ENCODE measurements around the gene PRR29.
"Not testable (repeated sequence)": the region's sequence is repeated elsewhere in the genome, so short reads cannot be mapped to it uniquely, and the experiment has no call there.

The PRR29 gene

DNA sequence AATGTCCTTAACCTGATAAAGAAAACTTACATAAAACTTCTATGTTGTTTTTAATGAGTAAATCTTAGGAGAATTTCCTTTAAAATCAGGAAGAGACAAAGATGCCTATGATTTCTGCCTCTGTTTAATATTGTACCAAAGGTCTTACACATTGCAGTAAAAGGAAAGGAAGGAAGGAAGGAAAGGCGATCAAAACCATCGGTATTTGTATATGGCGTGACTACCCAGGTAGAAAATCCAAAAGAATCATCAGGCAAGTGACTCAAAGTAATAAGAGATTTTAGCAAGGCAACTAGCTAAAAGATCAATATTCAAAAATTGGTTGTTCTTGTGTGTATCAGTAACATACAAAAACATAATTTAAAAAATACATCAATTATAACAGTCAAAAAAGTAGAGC, 18.8 kb downstream of the PRR29 start:
- TF ChIP-seq, protein P1, sequence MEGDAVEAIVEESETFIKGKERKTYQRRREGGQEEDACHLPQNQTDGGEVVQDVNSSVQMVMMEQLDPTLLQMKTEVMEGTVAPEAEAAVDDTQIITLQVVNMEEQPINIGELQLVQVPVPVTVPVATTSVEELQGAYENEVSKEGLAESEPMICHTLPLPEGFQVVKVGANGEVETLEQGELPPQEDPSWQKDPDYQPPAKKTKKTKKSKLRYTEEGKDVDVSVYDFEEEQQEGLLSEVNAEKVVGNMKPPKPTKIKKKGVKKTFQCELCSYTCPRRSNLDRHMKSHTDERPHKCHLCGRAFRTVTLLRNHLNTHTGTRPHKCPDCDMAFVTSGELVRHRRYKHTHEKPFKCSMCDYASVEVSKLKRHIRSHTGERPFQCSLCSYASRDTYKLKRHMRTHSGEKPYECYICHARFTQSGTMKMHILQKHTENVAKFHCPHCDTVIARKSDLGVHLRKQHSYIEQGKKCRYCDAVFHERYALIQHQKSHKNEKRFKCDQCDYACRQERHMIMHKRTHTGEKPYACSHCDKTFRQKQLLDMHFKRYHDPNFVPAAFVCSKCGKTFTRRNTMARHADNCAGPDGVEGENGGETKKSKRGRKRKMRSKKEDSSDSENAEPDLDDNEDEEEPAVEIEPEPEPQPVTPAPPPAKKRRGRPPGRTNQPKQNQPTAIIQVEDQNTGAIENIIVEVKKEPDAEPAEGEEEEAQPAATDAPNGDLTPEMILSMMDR (IDR thresholded peaks at IDR 0.05; ENCODE audit: insufficient read depth, low read depth, low read length, missing control alignments), result no peak
- DNase-seq (ENCODE audit: low read depth), result no peak
- no peak overlapping the region for H3K4me3 ChIP-seq (ENCODE audit: low read length)

DNA sequence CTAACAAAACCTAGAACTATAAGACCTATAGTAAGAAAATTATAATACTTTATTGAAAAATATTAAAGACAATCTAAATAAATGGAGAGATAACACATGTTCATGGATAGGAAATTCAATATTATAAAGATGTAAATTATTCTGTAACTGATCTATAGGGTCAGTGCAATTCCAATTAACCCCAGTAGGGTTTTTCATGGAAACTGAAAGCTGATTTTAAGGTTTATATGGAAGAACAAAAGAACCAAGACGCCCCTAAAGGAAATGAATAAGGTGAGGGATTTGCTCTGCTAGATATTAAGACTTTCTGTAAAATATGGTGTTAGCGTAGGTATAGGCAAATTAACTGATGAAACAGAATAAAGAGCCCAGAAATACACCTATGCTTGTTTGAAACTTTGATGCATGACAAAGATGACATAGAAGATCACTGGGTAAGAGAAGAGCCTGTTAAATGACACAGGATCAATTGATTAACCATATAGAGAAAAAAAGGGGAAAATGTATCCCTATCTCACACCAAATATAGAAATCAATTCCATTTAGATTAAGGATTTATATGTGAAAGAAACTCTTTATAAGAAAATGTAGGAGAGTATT, 19.3 kb downstream of the PRR29 start:
- TF ChIP-seq, protein P1 (IDR thresholded peaks at IDR 0.05; ENCODE audit: insufficient read depth, low read depth, low read length, missing control alignments), result peak; percentile 17
- no peak overlapping the region for H3K4me3 ChIP-seq (ENCODE audit: low read length)
- no peak for DNase-seq (ENCODE audit: low read depth)

DNA sequence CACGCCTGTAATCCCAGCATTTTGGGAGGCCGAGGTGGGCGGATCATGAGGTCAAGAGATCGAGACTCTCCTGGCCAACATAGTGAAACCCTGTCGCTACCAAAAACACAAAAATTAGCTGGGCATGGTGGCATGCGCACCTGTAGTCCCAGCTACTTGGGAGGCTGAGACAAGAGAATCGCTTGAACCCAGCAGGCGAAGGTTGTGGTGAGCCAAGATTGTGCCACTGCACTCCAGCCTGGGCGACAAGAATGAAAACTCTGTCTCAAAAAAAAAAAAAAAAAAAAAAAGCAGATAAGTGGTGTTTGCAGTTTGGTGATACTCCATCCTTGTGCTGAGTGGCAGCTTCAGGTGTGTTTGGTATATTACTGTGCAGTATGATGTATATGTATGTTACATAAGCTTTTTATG, 21.4 kb downstream of the PRR29 start:
- H3K4me3 ChIP-seq (ENCODE audit: low read length); DNase-seq (ENCODE audit: low read depth): not testable (repeated sequence)

DNA sequence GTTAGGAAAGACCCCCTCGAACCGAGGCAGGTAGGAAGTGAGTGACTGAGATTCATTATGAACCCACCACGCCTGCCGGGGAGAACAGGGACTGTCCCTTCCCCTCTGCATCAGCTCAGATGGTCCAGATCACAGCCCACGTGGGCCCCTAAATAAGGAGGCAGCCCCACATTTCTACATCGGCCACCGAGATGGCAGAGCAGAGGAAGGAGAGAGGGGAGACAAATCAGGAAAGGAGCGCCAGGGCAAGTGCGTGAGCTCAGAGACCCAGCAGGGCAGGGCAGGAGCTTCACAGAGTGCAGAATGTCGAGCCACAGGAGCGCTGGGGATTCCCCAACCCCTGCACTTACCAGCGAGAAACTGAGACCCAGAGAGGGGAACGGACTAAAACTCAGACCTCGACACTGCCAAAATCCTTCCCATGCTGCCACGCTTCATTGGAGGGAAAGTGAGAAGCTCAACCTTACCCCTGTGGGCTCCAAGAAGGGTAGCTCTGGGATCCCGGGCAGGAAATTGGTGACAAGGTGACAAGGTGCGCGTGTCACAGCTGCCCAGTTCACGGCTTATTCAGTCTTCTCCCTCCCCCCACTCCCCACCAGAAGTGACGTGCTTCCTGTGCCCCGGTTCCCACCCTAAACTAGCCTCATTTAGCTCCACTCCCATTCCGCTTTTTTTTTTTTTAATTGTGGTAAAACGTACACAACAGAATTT, 22.1 kb downstream of the PRR29 start, which contains the start of gene ICAM2:
Gene ICAM2 (minus strand): TSS at position 578 of the 711 bp plus-strand sequence. CDS start 13,942 bp downstream, outside the sequence.
- no peak for DNase-seq (ENCODE audit: low read depth)
- H3K4me3 ChIP-seq (ENCODE audit: low read length), result no peak within 1 kb of the TSS
- TF ChIP-seq, protein P1 (IDR thresholded peaks at IDR 0.05; ENCODE audit: insufficient read depth, low read depth, low read length, missing control alignments), result no peak

DNA sequence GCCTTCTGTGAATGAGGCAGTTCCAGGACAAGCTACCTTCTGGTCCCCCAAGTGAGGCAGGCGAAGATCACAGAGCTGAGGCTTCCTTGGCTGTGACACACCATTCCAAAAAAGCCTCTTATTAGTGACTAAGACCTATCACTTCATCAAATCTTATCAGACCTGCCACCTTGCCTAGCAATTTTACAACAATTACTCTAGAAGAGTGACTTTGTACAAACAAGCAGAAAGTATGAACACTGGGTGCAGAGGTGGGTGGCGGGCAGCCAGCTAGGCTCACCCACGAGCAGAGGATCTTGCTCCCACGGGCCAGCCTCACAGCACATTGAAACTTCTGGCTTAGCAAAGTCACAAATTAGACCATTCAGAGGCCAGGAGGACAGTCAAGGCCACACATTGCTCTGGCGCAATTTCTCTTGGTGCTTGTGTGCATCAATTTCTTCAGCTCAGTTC, 24.5 kb downstream of the PRR29 start:
- H3K4me3 ChIP-seq (ENCODE audit: low read length), result no peak overlapping the region
- TF ChIP-seq, protein P1 (IDR thresholded peaks at IDR 0.05; ENCODE audit: insufficient read depth, low read depth, low read length, missing control alignments), result no peak
- DNase-seq (ENCODE audit: low read depth), result no peak

DNA sequence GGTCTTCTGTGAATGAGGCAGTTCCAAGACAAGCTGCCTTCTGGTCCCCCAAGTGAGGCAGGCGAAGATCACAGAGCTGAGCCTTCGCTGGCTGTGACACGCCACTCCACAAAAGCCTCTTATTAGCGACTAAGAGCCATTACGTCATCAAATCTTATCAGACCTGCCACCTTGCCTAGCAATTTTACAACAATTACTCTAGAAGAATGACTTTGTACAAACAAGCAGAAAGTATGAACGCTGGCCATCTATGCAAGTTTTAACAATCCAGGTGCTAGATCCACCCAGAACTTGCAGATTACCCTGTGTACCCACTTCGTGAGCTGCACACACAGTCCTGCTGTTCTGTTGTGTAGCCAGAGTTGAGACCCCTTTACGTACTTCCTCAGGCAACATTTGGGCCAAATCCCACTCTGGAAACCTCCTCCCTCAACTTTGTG, 26.1 kb downstream of the PRR29 start:
- no peak overlapping the region for H3K4me3 ChIP-seq (ENCODE audit: low read length)
- no peak for DNase-seq (ENCODE audit: low read depth)
- TF ChIP-seq, protein P1 (IDR thresholded peaks at IDR 0.05; ENCODE audit: insufficient read depth, low read depth, low read length, missing control alignments), result no peak

DNA sequence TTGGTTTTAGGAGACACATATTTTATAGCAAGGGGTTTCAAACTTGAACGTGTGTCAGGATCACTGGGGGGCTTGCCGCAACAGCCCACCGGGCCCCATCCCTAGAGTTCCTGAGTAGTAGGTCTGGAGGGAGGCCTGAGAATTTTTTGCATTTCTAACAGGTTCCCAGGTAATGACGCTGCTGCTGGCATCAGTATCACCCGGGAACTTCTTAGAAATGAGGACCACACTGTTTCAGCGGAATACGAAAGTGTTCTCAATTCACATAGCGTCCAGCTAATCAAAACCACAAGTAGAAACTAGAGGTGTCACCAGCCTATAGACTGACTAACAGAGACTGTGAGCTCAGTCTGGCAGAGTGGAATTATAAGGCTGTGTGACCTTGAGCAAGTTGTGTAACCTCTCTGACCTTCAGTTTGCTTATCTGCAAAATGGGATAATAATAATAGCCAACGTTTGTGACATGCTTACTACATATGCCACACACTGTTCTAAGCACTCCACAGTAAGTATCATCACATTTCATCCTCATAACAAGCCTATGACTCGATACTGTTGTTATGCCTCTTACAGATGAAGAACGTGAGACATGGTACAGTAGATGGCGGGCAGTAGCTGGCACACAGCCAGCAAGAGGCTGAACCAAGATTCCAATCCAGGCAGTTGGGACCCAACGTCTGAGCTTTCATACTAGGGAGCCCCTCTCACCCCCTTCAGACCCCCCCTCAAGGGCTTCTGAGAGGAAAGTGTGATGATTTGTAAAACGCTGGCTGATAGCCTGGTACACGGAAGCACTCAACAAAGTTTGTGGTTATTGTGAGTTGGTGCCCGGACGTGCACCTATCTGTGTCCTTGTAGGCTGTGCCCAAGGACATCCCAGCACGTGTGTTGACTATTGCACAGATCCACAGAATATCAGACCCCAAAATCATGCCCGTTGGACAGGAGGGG, 26.9 kb downstream of the PRR29 start:
- peak; percentile 52 for DNase-seq (ENCODE audit: low read depth)
- no peak overlapping the region for H3K4me3 ChIP-seq (ENCODE audit: low read length)
- TF ChIP-seq, protein P1 (IDR thresholded peaks at IDR 0.05; ENCODE audit: insufficient read depth, low read depth, low read length, missing control alignments), result no peak
